Measurements from ENCODE around the gene GABBR2. TPM values are rescaled to one million over a fixed set of nuclear protein-coding genes. Genes with fewer than 3 reads are reported as not detected.

GABBR2 gene
- polyA plus RNA-seq, 1 donor (not counting 4 experiments of a cell fraction or from before 2014, with no cell fraction given), result 0.01 TPM

GRCh38 chr9:98559561-98559960, 149.2 kb downstream of the GABBR2 start:
- no peaks in the 10 kb centered on the region for H3K9me3 ChIP-seq (ENCODE audit: control insufficient read depth, low read depth, low read length)
- H3K27ac ChIP-seq (ENCODE audit: control insufficient read depth, insufficient read depth, low read length), result no peak overlapping the region
- no peaks in the 10 kb centered on the region for H4K20me1 ChIP-seq (ENCODE audit: control insufficient read depth, extremely low read depth, insufficient read depth, low read length)
- no peaks in the 10 kb centered on the region for H3K36me3 ChIP-seq (ENCODE audit: control insufficient read depth in 2 of 2, extremely low read depth in 1 of 2, insufficient read depth in 2 of 2, low read length in 2 of 2)
- dilution Hi-C loops (cut with MboI; ENCODE audit: extremely low pct_ligation_motif_present, low sequenced_read_pairs), result no loop called here
- H3K27me3 ChIP-seq (ENCODE audit: control insufficient read depth, extremely low read depth, insufficient read depth, low read length), result peaks cover 7% of the 10 kb centered on the region
- no peak overlapping the region for H3K9ac ChIP-seq (ENCODE audit: control insufficient read depth, extremely low read depth, insufficient read depth, low read length)
- H3K79me2 ChIP-seq (ENCODE audit: control insufficient read depth, insufficient read depth, low read length), result no peaks in the 10 kb centered on the region
- H3K4me1 ChIP-seq (ENCODE audit: control insufficient read depth, extremely low read depth, insufficient read depth, low read length), result no peaks in the 10 kb centered on the region
- no peak for FAIRE-seq
- H3K4me2 ChIP-seq (ENCODE audit: control insufficient read depth, extremely low read depth, insufficient read depth, low read depth, low read length), result no peak overlapping the region
- DNase-seq (ENCODE audit: low read depth, low spot score), result no peak
- no peak overlapping the region for H3K4me3 ChIP-seq (ENCODE audit: control insufficient read depth in 2 of 3, extremely low read depth in 1 of 3, insufficient read depth in 2 of 3, low read depth in 1 of 3, low read length in 3 of 3)
- H3K9me1 ChIP-seq (ENCODE audit: control insufficient read depth, extremely low read depth, insufficient read depth, low read length), result no peaks in the 10 kb centered on the region
- TF ChIP-seq, protein P1, sequence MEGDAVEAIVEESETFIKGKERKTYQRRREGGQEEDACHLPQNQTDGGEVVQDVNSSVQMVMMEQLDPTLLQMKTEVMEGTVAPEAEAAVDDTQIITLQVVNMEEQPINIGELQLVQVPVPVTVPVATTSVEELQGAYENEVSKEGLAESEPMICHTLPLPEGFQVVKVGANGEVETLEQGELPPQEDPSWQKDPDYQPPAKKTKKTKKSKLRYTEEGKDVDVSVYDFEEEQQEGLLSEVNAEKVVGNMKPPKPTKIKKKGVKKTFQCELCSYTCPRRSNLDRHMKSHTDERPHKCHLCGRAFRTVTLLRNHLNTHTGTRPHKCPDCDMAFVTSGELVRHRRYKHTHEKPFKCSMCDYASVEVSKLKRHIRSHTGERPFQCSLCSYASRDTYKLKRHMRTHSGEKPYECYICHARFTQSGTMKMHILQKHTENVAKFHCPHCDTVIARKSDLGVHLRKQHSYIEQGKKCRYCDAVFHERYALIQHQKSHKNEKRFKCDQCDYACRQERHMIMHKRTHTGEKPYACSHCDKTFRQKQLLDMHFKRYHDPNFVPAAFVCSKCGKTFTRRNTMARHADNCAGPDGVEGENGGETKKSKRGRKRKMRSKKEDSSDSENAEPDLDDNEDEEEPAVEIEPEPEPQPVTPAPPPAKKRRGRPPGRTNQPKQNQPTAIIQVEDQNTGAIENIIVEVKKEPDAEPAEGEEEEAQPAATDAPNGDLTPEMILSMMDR (optimal IDR thresholded peaks at IDR 0.05 in 1 of 3, IDR thresholded peaks at IDR 0.05 in 1 of 3, conservative IDR thresholded peaks at IDR 0.05 in 1 of 3; ENCODE audit: extremely low read depth in 1 of 3, insufficient read depth in 2 of 3, low read length in 3 of 3), result no peak
- TF ChIP-seq EZH2 (IDR thresholded peaks at IDR 0.05; ENCODE audit: low read length), result no peak
- no peak overlapping the region for H2AFZ ChIP-seq (ENCODE audit: control insufficient read depth, low read length)

DNA sequence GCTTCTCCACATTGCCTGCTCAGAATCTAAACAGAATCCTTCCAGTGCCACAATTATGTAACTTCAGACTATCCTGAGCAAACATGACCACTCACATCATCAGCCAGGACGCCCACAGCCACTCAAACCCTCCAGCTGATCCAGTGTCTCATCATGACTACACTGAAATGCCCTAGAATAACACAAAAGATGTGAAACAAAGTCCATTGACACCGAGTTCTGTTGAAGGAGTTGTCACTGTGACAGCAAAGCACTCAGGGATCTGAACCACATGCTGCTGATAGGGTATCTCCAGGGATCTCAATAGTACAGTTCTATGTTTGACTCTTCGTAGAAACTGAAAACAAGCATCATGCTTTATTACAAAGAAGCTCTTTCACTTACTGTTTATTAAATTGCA, 150.2 kb downstream of the GABBR2 start:
- Histone ChIP-seq H3K4me2 (ENCODE audit: control insufficient read depth, extremely low read depth, insufficient read depth, low read depth, low read length) (no peak overlapping the region), H3K36me3 (ENCODE audit: control insufficient read depth in 2 of 2, extremely low read depth in 1 of 2, insufficient read depth in 2 of 2, low read length in 2 of 2) (no peaks in the 10 kb centered on the region), H3K9me1 (ENCODE audit: control insufficient read depth, extremely low read depth, insufficient read depth, low read length) (no peaks in the 10 kb centered on the region), H3K4me1 (ENCODE audit: control insufficient read depth, extremely low read depth, insufficient read depth, low read length) (no peaks in the 10 kb centered on the region), H4K20me1 (ENCODE audit: control insufficient read depth, extremely low read depth, insufficient read depth, low read length) (no peaks in the 10 kb centered on the region), H3K79me2 (ENCODE audit: control insufficient read depth, insufficient read depth, low read length) (no peaks in the 10 kb centered on the region), H3K9me3 (ENCODE audit: control insufficient read depth, low read depth, low read length) (no peaks in the 10 kb centered on the region), H2AFZ (ENCODE audit: control insufficient read depth, low read length) (no peak overlapping the region), H3K27ac (ENCODE audit: control insufficient read depth, insufficient read depth, low read length) (no peak overlapping the region), H3K9ac (ENCODE audit: control insufficient read depth, extremely low read depth, insufficient read depth, low read length) (no peak overlapping the region), H3K4me3 (ENCODE audit: control insufficient read depth in 2 of 3, extremely low read depth in 1 of 3, insufficient read depth in 2 of 3, low read depth in 1 of 3, low read length in 3 of 3) (no peak overlapping the region), H3K27me3 (ENCODE audit: control insufficient read depth, extremely low read depth, insufficient read depth, low read length) (peaks cover 7% of the 10 kb centered on the region)
- dilution Hi-C loops (cut with MboI; ENCODE audit: extremely low pct_ligation_motif_present, low sequenced_read_pairs), result no loop called here
- DNase-seq (ENCODE audit: low read depth, low spot score) (no peak), FAIRE-seq (no peak)
- no peak for TF ChIP-seq EZH2 (IDR thresholded peaks at IDR 0.05; ENCODE audit: low read length)
- TF ChIP-seq, protein P1 (optimal IDR thresholded peaks at IDR 0.05 in 1 of 3, IDR thresholded peaks at IDR 0.05 in 1 of 3, conservative IDR thresholded peaks at IDR 0.05 in 1 of 3; ENCODE audit: extremely low read depth in 1 of 3, insufficient read depth in 2 of 3, low read length in 3 of 3), result no peak
